IMR-90 (cell line): ENCODE results near the gene SLC2A3. TPM values are rescaled to one million over a fixed set of nuclear protein-coding genes. Genes with fewer than 3 reads are reported as not detected.

Experiments used
- ATAC-seq: fragments of 200-7000 bp; cut with Tn5 transposase; 2 replicates; pipeline ENCODE4 v1.9.1; 2020; ENCODE audit warnings: low read depth, mild to moderate bottlenecking, moderate library complexity
- BruUV-seq: library from RNA; stranded (reverse); fragments of 400-500 nt; replicated peaks from 2 replicates; lab custom pipeline; 2021; lab: Mats Ljungman, UMichigan
- CTCF ChIA-PET: fragments of 300-600 bp; formaldehyde crosslinking; extraction: SDS; loops from one replicate; lab custom pipeline; 2021; ENCODE audit warnings: antibody characterized with exemption; lab: Yijun Ruan, JAX
- POLR2A ChIA-PET: fragments of 300-600 bp; sonication (Branson Sonifier 250); formaldehyde crosslinking; loops from one replicate; lab custom pipeline; 2022; ENCODE audit warnings: antibody characterized with exemption; ENCODE audit not compliant: unreplicated experiment; lab: Charles Lee
- DNase-seq: peaks from one replicate; pipeline ENCODE4 v3.0.0; 2013
- H2AFZ ChIP-seq: replicated peaks from 2 replicates; pipeline ENCODE3; 2013; ENCODE audit warnings: low read length, mild to moderate bottlenecking; ENCODE audit not compliant: poor library complexity
- H2AK5ac ChIP-seq: 2 replicates; pipeline ENCODE4 v1.6.1; 2013; ENCODE audit warnings: low read depth, low read length, inconsistent platforms
- H2AK9ac ChIP-seq: replicated peaks from 2 replicates; pipeline ENCODE3; 2013; ENCODE audit warnings: mild to moderate bottlenecking, low read depth, low read length, moderate library complexity; ENCODE audit not compliant: poor library complexity
- H2BK120ac ChIP-seq: 2 replicates; pipeline ENCODE4 v1.6.1; 2013; ENCODE audit warnings: low read depth, low read length, inconsistent platforms
- H2BK15ac ChIP-seq: 3 replicates; pipeline ENCODE4 v1.6.1; 2013; ENCODE audit warnings: low read depth, low read length, inconsistent platforms
- H2BK20ac ChIP-seq: 2 replicates; pipeline ENCODE4 v1.6.1; 2013; ENCODE audit warnings: low read depth, mild to moderate bottlenecking, inconsistent platforms, low read length, moderate library complexity
- H2BK5ac ChIP-seq: 2 replicates; pipeline ENCODE4 v1.6.1; 2013; ENCODE audit warnings: mild to moderate bottlenecking, low read depth, low read length, inconsistent platforms; ENCODE audit not compliant: poor library complexity, severe bottlenecking
- H3K14ac ChIP-seq: replicated peaks from 2 replicates; pipeline ENCODE4 v1.6.1; 2013; ENCODE audit warnings: low read depth, low read length, inconsistent platforms
- H3K18ac ChIP-seq: 2 replicates; pipeline ENCODE4 v1.6.1; 2013; ENCODE audit warnings: low read depth, low read length, control low read depth
- H3K23ac ChIP-seq: 2 replicates; pipeline ENCODE4 v1.6.1; 2013; ENCODE audit warnings: low read depth, low read length, inconsistent platforms
- H3K27ac ChIP-seq: 2 replicates; pipeline ENCODE4 v1.5.1; 2013; ENCODE audit warnings: mild to moderate bottlenecking, control low read depth, low read length; ENCODE audit not compliant: insufficient read depth
- H3K27me3 ChIP-seq: 2 replicates; pipeline ENCODE4 v1.6.1; 2013; ENCODE audit warnings: low read length; ENCODE audit not compliant: control insufficient read depth, insufficient read depth
- H3K36me3 ChIP-seq: 2 replicates; pipeline ENCODE4 v1.6.1; 2013; ENCODE audit warnings: low read length, mixed read lengths; ENCODE audit not compliant: control insufficient read depth, insufficient read depth
- H3K4ac ChIP-seq: 2 replicates; pipeline ENCODE4 v1.6.1; 2013; ENCODE audit warnings: low read depth, low read length, inconsistent platforms
- H3K4me1 ChIP-seq: 2 replicates; pipeline ENCODE4 v1.6.1; 2013; ENCODE audit warnings: low read length, mixed read lengths; ENCODE audit not compliant: control insufficient read depth, insufficient read depth
- H3K4me2 ChIP-seq: 2 replicates; pipeline ENCODE4 v1.6.1; 2013; ENCODE audit warnings: low read depth, mild to moderate bottlenecking, control low read depth, low read length, moderate library complexity
- H3K4me3 ChIP-seq: 2 replicates; pipeline ENCODE4 v1.5.1; 2013; ENCODE audit warnings: low read depth, mild to moderate bottlenecking, control low read depth, low read length, moderate library complexity; ENCODE audit not compliant: insufficient read depth
- H3K56ac ChIP-seq: 2 replicates; pipeline ENCODE4 v1.6.1; 2013; ENCODE audit warnings: low read length, inconsistent platforms; ENCODE audit not compliant: insufficient read depth; ENCODE audit errors: extremely low read depth
- H3K79me1 ChIP-seq, 2 experiments: 2 replicates each; pipeline ENCODE4 v1.6.1; 2013; ENCODE audit warnings: low read length in 2 of 2, inconsistent platforms in 1 of 2, low read depth in 1 of 2
- H3K9ac ChIP-seq: 2 replicates; pipeline ENCODE4 v1.6.1; 2013; ENCODE audit warnings: low read depth, low read length, control low read depth
- H3K9me1 ChIP-seq: 2 replicates; pipeline ENCODE4 v1.6.1; 2013; ENCODE audit warnings: low read length, inconsistent platforms; ENCODE audit not compliant: insufficient read depth
- H3K9me3 ChIP-seq: 2 replicates; pipeline ENCODE4 v1.6.1; 2013; ENCODE audit warnings: low read length; ENCODE audit not compliant: control insufficient read depth, insufficient read depth
- H4K20me1 ChIP-seq: 2 replicates; pipeline ENCODE4 v1.6.1; 2013; ENCODE audit warnings: low read length, inconsistent platforms; ENCODE audit not compliant: insufficient read depth
- H4K5ac ChIP-seq: 2 replicates; pipeline ENCODE4 v1.6.1; 2013; ENCODE audit warnings: mild to moderate bottlenecking, low read depth, low read length, control low read depth
- H4K8ac ChIP-seq, 2 experiments: 2 replicates each; pipeline ENCODE4 v1.6.1; 2013; ENCODE audit warnings: low read depth in 2 of 2, low read length in 2 of 2, control low read depth in 1 of 2, inconsistent platforms in 1 of 2
- H4K91ac ChIP-seq: 2 replicates; pipeline ENCODE4 v1.6.1; 2013; ENCODE audit warnings: low read depth, low read length, inconsistent platforms; ENCODE audit not compliant: insufficient read depth
- BHLHE40 ChIP-seq: fragments of 150-350 bp; IDR thresholded peaks from 2 replicates; pipeline ENCODE4 v1.6.1; 2016; ENCODE audit warnings: mild to moderate bottlenecking, low read depth, low read length
- CEBPB ChIP-seq: IDR thresholded peaks from 2 replicates; pipeline ENCODE4 v1.6.1; 2012; ENCODE audit warnings: low read depth, low read length, improper control_type of control experiment
- CTCF ChIP-seq: conservative IDR thresholded peaks from 2 replicates; pipeline ENCODE4 v1.5.1; 2012; ENCODE audit warnings: mild to moderate bottlenecking, low read depth, low read length, improper control_type of control experiment
- FOS ChIP-seq: fragments of 150-350 bp; IDR thresholded peaks from 2 replicates; pipeline ENCODE4 v1.6.1; 2016; ENCODE audit warnings: low read depth, low read length
- MAFK ChIP-seq: IDR thresholded peaks from 2 replicates; pipeline ENCODE4 v1.6.1; 2012; ENCODE audit warnings: low read depth, low read length, improper control_type of control experiment
- MXI1 ChIP-seq: IDR thresholded peaks from 2 replicates; pipeline ENCODE4 v1.6.1; 2012; ENCODE audit warnings: low read depth, mild to moderate bottlenecking, low read length, moderate library complexity, borderline replicate concordance
- POLR2A ChIP-seq: IDR thresholded peaks from 2 replicates; pipeline ENCODE4 v1.6.1; 2012; ENCODE audit warnings: mild to moderate bottlenecking, low read depth, low read length
- RAD21 ChIP-seq: IDR thresholded peaks from 2 replicates; pipeline ENCODE4 v1.6.1; 2012; ENCODE audit warnings: low read length, improper control_type of control experiment
- RFX5 ChIP-seq: IDR thresholded peaks from 2 replicates; pipeline ENCODE4 v1.8.0; 2012; ENCODE audit warnings: low read depth, mild to moderate bottlenecking, low read length, moderate library complexity
- USF2 ChIP-seq: fragments of 150-350 bp; IDR thresholded peaks from 2 replicates; pipeline ENCODE4 v1.6.1; 2017; ENCODE audit warnings: mild to moderate bottlenecking, antibody characterized with exemption, low read length, low read depth
- WGBS, 2 experiments: methylation state at CpG; one replicate each; pipeline versions ENCODE4 v1.1.5 to v1.1.7; 2013; ENCODE audit warnings: missing lambda C conversion rate in 2 of 2; ENCODE audit not compliant: insufficient read length in 1 of 2; ENCODE audit errors: extremely low coverage in 2 of 2; 5-methylcytosine and 5-hydroxymethylcytosine counted together
- dilution Hi-C: fragments of 300-500 bp; cut with HindIII; formaldehyde crosslinking; loops from one replicate; pipeline ENCODE4 v1.14.3; 2018; ENCODE audit warnings: low sequenced_read_pairs; ENCODE audit not compliant: unreplicated experiment
- in situ Hi-C: fragments of 300-500 bp; cut with MboI; formaldehyde crosslinking; loops from 3 replicates; pipeline ENCODE4 v1.14.3; 2019; ENCODE audit warnings: low sequenced_read_pairs, inconsistent platforms, mixed read lengths
- intact Hi-C: fragments of 100-400 bp; cut with micrococcal nuclease; formaldehyde crosslinking; loops from 2 replicates; pipeline ENCODE4 v1.10.0; 2022
- polyA plus RNA-seq, 3 experiments: library from polyadenylated mRNA; depleted of rRNA; stranded (reverse); fragments of >200 nt; gene quantifications; 2 replicates each; pipeline ENCODE4 v1.2.3, GENCODE V29; 2012; ENCODE audit warnings: low replicate concordance in 1 of 3
- total RNA-seq: library from RNA; depleted of rRNA; stranded (reverse); fragments of >200 nt; gene quantifications from 2 replicates; pipeline ENCODE4 v1.2.3, GENCODE V29; 2012

SLC2A3 gene
- total and polyA plus RNA-seq, 2 of the 4 experiments (the other 2 are of a cell fraction): 46.1 to 54.8 TPM

DNA sequence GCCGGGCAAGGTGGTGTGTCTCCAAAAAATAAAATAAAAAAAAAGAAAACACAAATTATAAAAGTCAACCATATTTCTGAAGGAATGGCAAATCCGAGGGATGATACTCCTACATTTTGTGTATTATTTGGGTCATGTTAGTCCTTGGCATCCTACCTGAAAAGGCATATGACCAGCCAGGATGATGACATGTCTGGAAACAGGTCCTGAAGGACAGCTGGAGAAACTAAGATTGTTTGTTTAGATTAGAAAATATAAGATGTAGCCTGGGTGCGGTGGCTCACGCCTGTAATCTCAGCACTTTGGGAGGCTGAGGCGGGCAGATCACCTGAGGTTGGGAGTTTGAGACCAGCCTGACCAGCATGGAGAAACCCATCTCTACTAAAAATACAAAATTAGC is 48.9 kb upstream of the SLC2A3 start:
- no peak overlapping the region for H3K18ac ChIP-seq
- H3K4me1 ChIP-seq: peaks cover under 1% of the 10 kb centered on the region; the same call in 1 of the 2 replicates
- H4K8ac ChIP-seq: no peak overlapping the region
- H3K14ac ChIP-seq: no peak overlapping the region
- no peak overlapping the region for H3K4me3 ChIP-seq
- intact Hi-C loops (no loop called here), dilution Hi-C loops (no loop called here), in situ Hi-C loops (no loop called here)
- no peak overlapping the region for H3K4me2 ChIP-seq
- H2AK5ac ChIP-seq: no peak overlapping the region; the same call in 1 of the 2 replicates
- no CpG with 5 or more reads among the region's 5 CpGs for WGBS, 2 experiments
- H3K36me3 ChIP-seq: no peaks in the 10 kb centered on the region
- H4K5ac ChIP-seq: no peak overlapping the region
- TF ChIP-seq MXI1 (no peak), RFX5 (no peak), FOS (no peak), CTCF (no peak), USF2 (no peak), POLR2A (no peak), RAD21 (no peak), CEBPB (no peak), BHLHE40 (no peak), MAFK (no peak)
- H2BK20ac ChIP-seq: no peak overlapping the region
- no peaks in the 10 kb centered on the region for H3K27me3 ChIP-seq
- ATAC-seq: no peak
- H3K4ac ChIP-seq: no peak overlapping the region
- no peak overlapping the region for H2BK5ac ChIP-seq
- H3K9me3 ChIP-seq: no peaks in the 10 kb centered on the region
- H2AK9ac ChIP-seq: no peak overlapping the region
- no peak overlapping the region for H4K91ac ChIP-seq
- H3K23ac ChIP-seq: no peak overlapping the region
- H2AFZ ChIP-seq: no peak overlapping the region
- no peak overlapping the region for H3K56ac ChIP-seq
- ChIA-PET CTCF (interaction anchor here (0.9 kb wide), 1 partner anchor 49 kb away, joined by 3 read pairs; the partner anchor contains the start of gene SLC2A3), POLR2A (no interaction called here)
- BruUV-seq: no TSS peak
- no peak overlapping the region for H2BK15ac ChIP-seq
- H2BK120ac ChIP-seq: no peak overlapping the region
- H3K9me1 ChIP-seq: no peaks in the 10 kb centered on the region
- no peak for DNase-seq
- no peak overlapping the region for H3K9ac ChIP-seq
- H3K79me1 ChIP-seq: no peaks in the 10 kb centered on the region
- no peaks in the 10 kb centered on the region for H4K20me1 ChIP-seq
- no peak overlapping the region for H3K27ac ChIP-seq
